ENCODE data around the gene ZPBP2.

ZPBP2 gene

GRCh38 chr17:39923836-39924690, 56.1 kb downstream of the ZPBP2 start:
- CTCF ChIA-PET, result interaction anchor here (1.6 kb wide), 1 partner anchor 15 kb away, joined by 6 read pairs; no protein-coding TSS in a partner anchor
- POLR2A ChIA-PET, result no interaction called here

DNA sequence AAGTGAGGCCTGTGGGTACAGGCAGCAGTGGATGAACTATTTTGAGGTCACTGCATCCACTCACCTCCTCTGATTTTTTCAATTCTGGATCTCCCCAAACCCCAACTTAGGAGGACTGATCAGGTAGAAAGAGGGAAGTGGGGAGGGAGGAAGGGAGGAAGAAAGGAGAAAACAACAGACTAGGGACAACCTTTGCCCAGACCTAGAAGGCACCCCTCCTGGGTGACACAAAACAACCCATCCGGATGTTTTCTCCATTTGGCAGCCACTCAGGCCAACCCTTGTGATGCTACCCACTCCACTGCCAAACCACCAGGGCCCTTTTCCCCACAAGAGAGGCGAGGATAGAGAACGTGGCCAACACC, 56.7 kb downstream of the ZPBP2 start:
- peaks cover 18% of the 10 kb centered on the region for H3K4me1 ChIP-seq (ENCODE audit: control insufficient read depth, insufficient read depth, low read length)
- ChIA-PET POLR2A (interaction anchor here (1.6 kb wide), 1 partner anchor 185 kb away, joined by 4 read pairs; no protein-coding TSS in a partner anchor), CTCF (interaction anchor here (1.6 kb wide), 1 partner anchor 15 kb away, joined by 6 read pairs; no protein-coding TSS in a partner anchor)
- H3K9me3 ChIP-seq (ENCODE audit: control insufficient read depth, insufficient read depth, low read depth, low read length), result no peaks in the 10 kb centered on the region
- H3K27ac ChIP-seq (ENCODE audit: extremely low read depth, low read depth, low read length), result no peak overlapping the region
- TF ChIP-seq ZNF514 (tag by site-specific recombination; IDR thresholded peaks at IDR 0.05) (no peak), IKZF3 (tag by site-specific recombination; IDR thresholded peaks at IDR 0.05) (no peak), ZNF768 (tag by site-specific recombination; IDR thresholded peaks at IDR 0.05) (no peak), ZBTB21 (tag by site-specific recombination; IDR thresholded peaks at IDR 0.05) (no peak), ZNF423 (tag by site-specific recombination; IDR thresholded peaks at IDR 0.05) (no peak), PRDM2 (tag by site-specific recombination; IDR thresholded peaks at IDR 0.05; ENCODE audit: borderline replicate concordance) (no peak), KLF10 (tag by site-specific recombination; IDR thresholded peaks at IDR 0.05) (no peak), SP7 (tag by site-specific recombination; IDR thresholded peaks at IDR 0.05) (no peak), ZNF555 (tag by site-specific recombination; conservative IDR thresholded peaks at IDR 0.05) (no peak), GLIS1 (tag by site-specific recombination; IDR thresholded peaks at IDR 0.05) (no peak), ZNF792 (tag by site-specific recombination; IDR thresholded peaks at IDR 0.05) (no peak), TSHZ1 (tag by site-specific recombination; IDR thresholded peaks at IDR 0.05; ENCODE audit: borderline replicate concordance) (no peak)
- TF ChIP-seq, protein P1, sequence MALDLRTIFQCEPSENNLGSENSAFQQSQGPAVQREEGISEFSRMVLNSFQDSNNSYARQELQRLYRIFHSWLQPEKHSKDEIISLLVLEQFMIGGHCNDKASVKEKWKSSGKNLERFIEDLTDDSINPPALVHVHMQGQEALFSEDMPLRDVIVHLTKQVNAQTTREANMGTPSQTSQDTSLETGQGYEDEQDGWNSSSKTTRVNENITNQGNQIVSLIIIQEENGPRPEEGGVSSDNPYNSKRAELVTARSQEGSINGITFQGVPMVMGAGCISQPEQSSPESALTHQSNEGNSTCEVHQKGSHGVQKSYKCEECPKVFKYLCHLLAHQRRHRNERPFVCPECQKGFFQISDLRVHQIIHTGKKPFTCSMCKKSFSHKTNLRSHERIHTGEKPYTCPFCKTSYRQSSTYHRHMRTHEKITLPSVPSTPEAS (tag by site-specific recombination; IDR thresholded peaks at IDR 0.05), result no peak
- TF ChIP-seq, protein P2, sequence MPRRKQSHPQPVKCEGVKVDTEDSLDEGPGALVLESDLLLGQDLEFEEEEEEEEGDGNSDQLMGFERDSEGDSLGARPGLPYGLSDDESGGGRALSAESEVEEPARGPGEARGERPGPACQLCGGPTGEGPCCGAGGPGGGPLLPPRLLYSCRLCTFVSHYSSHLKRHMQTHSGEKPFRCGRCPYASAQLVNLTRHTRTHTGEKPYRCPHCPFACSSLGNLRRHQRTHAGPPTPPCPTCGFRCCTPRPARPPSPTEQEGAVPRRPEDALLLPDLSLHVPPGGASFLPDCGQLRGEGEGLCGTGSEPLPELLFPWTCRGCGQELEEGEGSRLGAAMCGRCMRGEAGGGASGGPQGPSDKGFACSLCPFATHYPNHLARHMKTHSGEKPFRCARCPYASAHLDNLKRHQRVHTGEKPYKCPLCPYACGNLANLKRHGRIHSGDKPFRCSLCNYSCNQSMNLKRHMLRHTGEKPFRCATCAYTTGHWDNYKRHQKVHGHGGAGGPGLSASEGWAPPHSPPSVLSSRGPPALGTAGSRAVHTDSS (tag by site-specific recombination; IDR thresholded peaks at IDR 0.05), result no peak
- no peak overlapping the region for H3K4me3 ChIP-seq (ENCODE audit: low read depth, low read length)
- peaks cover 14 to 45% of the 10 kb centered on the region in 2 experiments; a peak in 2 of 3 replicates for H3K36me3 ChIP-seq (ENCODE audit: control insufficient read depth in 2 of 2, insufficient read depth in 1 of 2, low read length in 2 of 2)

More at GRCh38 chr17:39923836-39924690, 56.1 kb downstream of the ZPBP2 start:
- TF ChIP-seq ZNF16 (tag by site-specific recombination; IDR thresholded peaks at IDR 0.05; ENCODE audit: low read depth) (no peak), PRDM1 (tag by site-specific recombination; IDR thresholded peaks at IDR 0.05) (peak; percentile 44; the same call in 1 of the 2 replicates), ZNF221 (tag by site-specific recombination; IDR thresholded peaks at IDR 0.05; ENCODE audit: borderline replicate concordance) (no peak), ZIC2 (tag by site-specific recombination; IDR thresholded peaks at IDR 0.05) (peak; percentile 50; the same call in 1 of the 2 replicates)
- Histone ChIP-seq H3K4me1 (ENCODE audit: control insufficient read depth, insufficient read depth, low read length) (peaks cover 16% of the 10 kb centered on the region), H3K36me3 (ENCODE audit: control insufficient read depth in 2 of 2, insufficient read depth in 1 of 2, low read length in 2 of 2) (peaks cover 14 to 49% of the 10 kb centered on the region in 2 experiments; a peak in 2 of 3 replicates), H3K4me3 (ENCODE audit: low read depth, low read length) (no peak overlapping the region), H3K9me3 (ENCODE audit: control insufficient read depth, insufficient read depth, low read depth, low read length) (no peaks in the 10 kb centered on the region), H3K27ac (ENCODE audit: extremely low read depth, low read depth, low read length) (no peak overlapping the region)
